ENCODE measurements around the gene SCNN1G. TPM values are rescaled to one million over a fixed set of nuclear protein-coding genes. Genes with fewer than 3 reads are reported as not detected.

Gene SCNN1G
- total and polyA plus RNA-seq, 12 donors: 0.03 to 0.30 (median 0.09) TPM; not detected in 8

DNA sequence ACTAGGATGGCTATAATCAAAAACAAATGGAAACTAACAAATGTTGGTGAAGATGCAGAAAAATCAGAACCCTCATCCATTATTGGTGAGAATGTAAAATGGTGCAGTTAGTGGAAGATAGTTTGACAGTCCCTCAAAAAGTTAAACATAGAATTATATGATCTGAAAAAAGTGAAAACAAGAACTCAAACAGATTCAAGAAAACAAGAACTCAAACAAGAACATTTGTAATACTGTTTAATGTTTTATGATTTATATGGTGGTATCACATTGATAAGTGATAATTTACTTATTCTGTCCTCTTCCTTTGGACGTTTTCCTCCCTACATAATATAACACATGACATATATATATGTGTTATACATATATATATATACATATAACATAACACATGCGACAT lies 45.3 kb upstream of the SCNN1G start:
- 91 to 95% methylated on average over 2 of the region's 2 CpGs for WGBS, 2 donors
- Histone ChIP-seq H3K4me1 (peaks cover 0 to 59% (median 33%) of the 10 kb centered on the region in 9 donors), H3K27ac (no peak overlapping the region), H3K4me3 (no peak overlapping the region), H3K27me3 (no peaks in the 10 kb centered on the region), H3K36me3 (no peaks in the 10 kb centered on the region), H3K9me3 (peaks cover 0 to 41% (median 8%) of the 10 kb centered on the region in 11 donors)
- TF ChIP-seq, protein P1, sequence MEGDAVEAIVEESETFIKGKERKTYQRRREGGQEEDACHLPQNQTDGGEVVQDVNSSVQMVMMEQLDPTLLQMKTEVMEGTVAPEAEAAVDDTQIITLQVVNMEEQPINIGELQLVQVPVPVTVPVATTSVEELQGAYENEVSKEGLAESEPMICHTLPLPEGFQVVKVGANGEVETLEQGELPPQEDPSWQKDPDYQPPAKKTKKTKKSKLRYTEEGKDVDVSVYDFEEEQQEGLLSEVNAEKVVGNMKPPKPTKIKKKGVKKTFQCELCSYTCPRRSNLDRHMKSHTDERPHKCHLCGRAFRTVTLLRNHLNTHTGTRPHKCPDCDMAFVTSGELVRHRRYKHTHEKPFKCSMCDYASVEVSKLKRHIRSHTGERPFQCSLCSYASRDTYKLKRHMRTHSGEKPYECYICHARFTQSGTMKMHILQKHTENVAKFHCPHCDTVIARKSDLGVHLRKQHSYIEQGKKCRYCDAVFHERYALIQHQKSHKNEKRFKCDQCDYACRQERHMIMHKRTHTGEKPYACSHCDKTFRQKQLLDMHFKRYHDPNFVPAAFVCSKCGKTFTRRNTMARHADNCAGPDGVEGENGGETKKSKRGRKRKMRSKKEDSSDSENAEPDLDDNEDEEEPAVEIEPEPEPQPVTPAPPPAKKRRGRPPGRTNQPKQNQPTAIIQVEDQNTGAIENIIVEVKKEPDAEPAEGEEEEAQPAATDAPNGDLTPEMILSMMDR (IDR thresholded peaks at IDR 0.05): no peak
- DNase-seq (no peak), ATAC-seq (no peak)
- intact Hi-C loops (cut with DNase I): no loop called here

- TF ChIP-seq, protein P1 (IDR thresholded peaks at IDR 0.05): no peak
- WGBS, 2 donors: 84 to 88% methylated on average over 5 of the region's 5 CpGs
- ATAC-seq (no peak), DNase-seq (no peak)
- Histone ChIP-seq H3K4me3 (no peak overlapping the region), H3K27me3 (no peaks in the 10 kb centered on the region), H3K27ac (no peak overlapping the region), H3K9me3 (peaks cover 0 to 41% (median 8%) of the 10 kb centered on the region in 11 donors), H3K4me1 (peaks cover 0 to 59% (median 35%) of the 10 kb centered on the region in 9 donors), H3K36me3 (no peaks in the 10 kb centered on the region)
- intact Hi-C loops (cut with DNase I): no loop called here
Measured at GRCh38 chr16:23137818-23138217, 44.7 kb upstream of the SCNN1G start.

DNA sequence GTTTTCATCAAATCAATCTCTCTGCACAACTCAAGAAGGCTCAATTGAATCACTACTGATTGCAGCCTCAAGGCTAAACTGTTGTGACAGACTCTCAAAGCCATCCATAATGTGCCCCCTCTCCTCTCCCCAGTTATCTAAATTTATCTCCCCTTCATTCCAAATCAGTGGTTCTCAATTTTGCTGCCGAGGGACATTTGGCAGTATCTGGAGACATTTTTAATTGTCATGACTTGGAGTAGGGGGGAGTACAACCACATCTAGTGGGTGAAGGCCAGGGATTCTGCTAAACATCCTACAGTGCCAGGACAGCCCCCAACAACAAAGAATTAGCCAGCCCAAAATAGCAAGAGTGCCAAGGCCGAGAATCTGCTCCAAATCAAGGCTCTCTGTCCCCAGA lies 42.4 kb upstream of the SCNN1G start:
- TF ChIP-seq, protein P1 (IDR thresholded peaks at IDR 0.05): no peak
- Histone ChIP-seq H3K36me3 (no peaks in the 10 kb centered on the region), H3K27ac (peak overlapping the region in 3 of 10 donors; percentile 22 to 55 (median 30)), H3K4me1 (peaks cover 0 to 61% (median 33%) of the 10 kb centered on the region in 9 donors), H3K9me3 (peaks cover 0 to 40% (median 8%) of the 10 kb centered on the region in 11 donors), H3K4me3 (no peak overlapping the region), H3K27me3 (no peaks in the 10 kb centered on the region)
- WGBS, 2 donors: 34 to 37% methylated on average over 2 of the region's 2 CpGs
- intact Hi-C loops (cut with DNase I): loop anchor here in 3 of 10 donors (5.0 to 10.0 kb wide), 3 partner anchors 53 to 75 kb away; no protein-coding TSS in a partner anchor
- DNase-seq (no peak), ATAC-seq (no peak)

DNA sequence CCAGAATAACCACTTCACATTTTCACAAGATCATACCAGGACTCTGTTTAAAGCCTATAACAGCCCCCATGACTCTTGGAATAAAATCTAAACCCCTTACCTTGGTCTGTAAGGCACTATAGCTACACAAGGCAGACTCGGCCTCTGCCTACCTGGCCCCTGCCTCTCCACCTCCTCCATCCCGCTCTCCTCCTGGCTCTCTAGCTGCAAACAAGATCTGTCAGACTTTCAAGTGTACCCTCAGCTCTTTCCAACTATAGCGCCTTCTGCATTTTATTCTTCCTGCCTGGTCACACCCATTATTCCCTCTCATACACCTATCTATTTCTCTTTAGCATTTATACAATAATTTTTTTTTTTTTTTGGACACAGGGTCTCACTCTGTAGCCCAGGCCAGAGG lies 41.5 kb upstream of the SCNN1G start:
- H3K4me3 ChIP-seq: no peak overlapping the region
- intact Hi-C loops (cut with DNase I): loop anchor here in 3 of 10 donors (5.0 to 10.0 kb wide), 3 partner anchors 54 to 76 kb away; no protein-coding TSS in a partner anchor
- no peaks in the 10 kb centered on the region for H3K36me3 ChIP-seq
- peaks cover 0 to 31% (median 8%) of the 10 kb centered on the region in 11 donors for H3K9me3 ChIP-seq
- no peak for DNase-seq
- 50 to 69% methylated on average over 3 of the region's 3 CpGs for WGBS, 2 donors
- ATAC-seq: peak in 5 of 8 donors; percentile 26 to 45 (median 39)
- H3K27me3 ChIP-seq: no peaks in the 10 kb centered on the region
- H3K27ac ChIP-seq: peak overlapping the region; percentile 8 to 61 (median 34)
- TF ChIP-seq, protein P1 (IDR thresholded peaks at IDR 0.05): no peak
- peaks cover 0 to 71% (median 41%) of the 10 kb centered on the region in 9 donors for H3K4me1 ChIP-seq
